DMS53 (cell line): ENCODE results near the gene EPG5.
A peak's percentile ranks its signal among the peaks of the same experiment; 100 is the strongest.
"Not testable (repeated sequence)": the region's sequence is repeated elsewhere in the genome, so short reads cannot be mapped to it uniquely, and the experiment has no call there.

ENCODE experiments used
- DNase-seq: peaks from one replicate; lab custom pipeline; 2025; lab: John Stamatoyannopoulos, UW

Gene EPG5

GRCh38 chr18:45838302-45839070 is 128.6 kb downstream of the EPG5 start:
- peak; percentile 84 for DNase-seq

DNA sequence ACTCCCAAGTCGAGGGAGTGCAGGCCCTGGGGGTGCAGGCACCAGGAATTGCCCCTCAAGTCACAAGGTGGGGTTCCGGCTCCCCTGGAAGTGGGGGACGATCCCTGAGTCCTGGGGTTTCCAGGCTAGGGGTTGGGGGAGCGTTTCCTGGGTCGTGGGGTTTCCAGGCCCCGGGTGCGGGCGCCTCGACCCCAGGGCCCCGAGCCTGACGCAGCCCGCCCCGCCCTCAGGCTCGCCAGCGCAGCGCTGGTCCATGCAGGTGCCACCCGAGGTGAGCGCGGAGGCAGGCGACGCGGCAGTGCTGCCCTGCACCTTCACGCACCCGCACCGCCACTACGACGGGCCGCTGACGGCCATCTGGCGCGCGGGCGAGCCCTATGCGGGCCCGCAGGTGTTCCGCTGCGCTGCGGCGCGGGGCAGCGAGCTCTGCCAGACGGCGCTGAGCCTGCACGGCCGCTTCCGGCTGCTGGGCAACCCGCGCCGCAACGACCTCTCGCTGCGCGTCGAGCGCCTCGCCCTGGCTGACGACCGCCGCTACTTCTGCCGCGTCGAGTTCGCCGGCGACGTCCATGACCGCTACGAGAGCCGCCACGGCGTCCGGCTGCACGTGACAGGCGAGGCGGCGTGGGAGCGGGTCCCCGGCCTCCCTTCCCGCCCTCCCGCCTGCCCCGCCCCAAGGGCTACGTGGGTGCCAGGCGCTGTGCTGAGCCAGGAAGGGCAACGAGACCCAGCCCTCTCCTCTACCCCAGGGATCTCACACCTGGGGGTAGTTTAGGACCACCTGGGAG is 129.7 kb downstream of the EPG5 start:
- DNase-seq = peak; percentile 97

DNA sequence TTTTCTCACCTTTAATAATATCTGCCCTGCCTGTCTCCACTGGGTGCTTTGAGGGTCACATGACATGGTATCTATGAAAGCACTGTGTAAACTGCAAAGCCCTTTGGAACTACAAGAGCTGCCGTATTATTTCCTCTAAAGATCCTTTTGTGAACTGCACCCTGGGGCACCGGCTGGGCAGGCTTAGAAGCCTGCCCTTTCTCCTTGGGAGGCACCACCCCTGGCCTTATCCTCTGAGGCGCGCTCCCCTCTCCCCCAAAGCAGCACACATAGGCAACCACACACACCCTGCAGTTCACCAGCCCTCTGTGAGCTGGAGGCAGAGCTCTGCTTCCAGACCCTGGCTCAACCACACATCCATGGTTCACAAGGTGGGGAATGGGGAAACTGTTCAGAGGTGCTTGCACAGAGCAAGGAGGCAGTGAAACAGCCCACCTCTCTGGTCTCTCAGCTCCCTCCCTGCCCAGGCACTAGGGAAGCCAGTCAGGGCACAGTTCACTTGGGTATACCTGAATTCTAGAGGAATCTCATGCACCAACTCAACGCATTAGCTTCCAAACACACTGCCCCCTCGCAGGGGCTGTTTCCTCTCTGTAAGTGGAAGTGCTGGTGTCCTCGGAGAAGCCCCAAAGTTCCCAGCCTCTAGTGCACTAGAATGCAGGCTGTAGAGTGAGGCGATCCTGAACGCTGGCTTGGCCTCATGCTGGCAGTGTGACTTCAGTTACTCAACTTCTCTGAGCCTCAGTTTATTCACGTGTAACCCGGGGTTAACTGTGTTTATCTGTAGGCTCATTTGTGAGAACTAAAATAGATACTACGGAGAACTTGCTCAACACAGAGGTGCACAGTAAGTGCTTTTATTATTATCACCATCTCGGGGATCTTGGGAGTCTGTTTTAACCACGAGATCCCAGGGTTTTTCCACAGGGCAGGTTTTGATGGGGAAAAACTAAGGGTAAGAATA is 130.6 kb downstream of the EPG5 start:
- peak; percentile 78 for DNase-seq

- DNase-seq = no peak
Observed at GRCh38 chr18:45835057-45835636, 132.0 kb downstream of the EPG5 start.

DNA sequence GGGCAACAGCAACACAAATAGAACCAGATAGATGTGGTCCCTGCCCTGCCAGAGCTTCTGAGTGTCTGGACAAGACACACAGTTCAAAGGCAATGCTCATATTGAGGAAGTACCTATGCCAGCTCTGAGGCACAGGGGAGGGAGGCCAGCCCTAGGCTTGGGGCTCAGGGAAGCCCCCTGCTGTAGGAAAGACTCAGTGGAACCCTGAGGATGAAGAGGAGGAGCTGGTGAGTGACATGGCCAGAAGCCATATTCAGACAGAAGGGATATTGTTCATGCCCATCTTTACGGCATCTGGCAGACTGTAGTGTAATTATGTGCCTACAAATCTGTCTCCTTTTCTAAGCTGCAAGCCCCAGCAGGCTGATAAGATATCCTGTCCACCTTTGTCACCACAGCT is 132.8 kb downstream of the EPG5 start:
- DNase-seq = no peak

GRCh38 chr18:45833846-45834245 is 133.3 kb downstream of the EPG5 start:
- DNase-seq = no peak

GRCh38 chr18:45830917-45831316 is 136.2 kb downstream of the EPG5 start:
- no peak for DNase-seq

DNA sequence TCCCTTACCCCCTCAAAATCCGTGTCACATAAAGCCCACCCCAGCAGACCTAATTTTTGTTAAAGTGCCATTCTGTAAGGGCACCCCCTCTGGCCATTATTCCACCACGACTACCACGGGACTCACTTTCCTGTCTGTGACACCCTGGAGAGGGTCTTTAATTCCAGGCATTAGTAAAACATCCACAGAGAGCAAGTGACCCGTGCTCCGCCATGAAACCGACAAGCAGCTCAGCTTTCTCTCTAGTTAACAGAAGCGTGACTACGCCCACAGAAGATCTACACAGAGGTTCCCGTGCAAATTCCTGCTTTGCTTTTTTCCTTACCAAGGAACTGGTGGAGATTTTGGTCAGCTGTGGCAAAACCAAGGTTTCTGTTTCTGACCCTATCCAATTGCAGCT is 137.3 kb downstream of the EPG5 start:
- DNase-seq = no peak

GRCh38 chr18:45828917-45829811 is 138.0 kb downstream of the EPG5 start:
- peak; percentile 57 for DNase-seq

- DNase-seq = not testable (repeated sequence)
Observed at GRCh38 chr18:45826716-45827115, 140.4 kb downstream of the EPG5 start.

- peak; percentile 48 for DNase-seq
Observed at GRCh38 chr18:45826084-45826483, 141.0 kb downstream of the EPG5 start.

GRCh38 chr18:45825258-45826044 is 141.7 kb downstream of the EPG5 start, which contains the start of gene SIGLEC15:
Gene SIGLEC15 (plus strand): TSS chr18:45825675. CDS start chr18:45825729, 54 bp downstream.
- DNase-seq = peak; percentile 48

DNA sequence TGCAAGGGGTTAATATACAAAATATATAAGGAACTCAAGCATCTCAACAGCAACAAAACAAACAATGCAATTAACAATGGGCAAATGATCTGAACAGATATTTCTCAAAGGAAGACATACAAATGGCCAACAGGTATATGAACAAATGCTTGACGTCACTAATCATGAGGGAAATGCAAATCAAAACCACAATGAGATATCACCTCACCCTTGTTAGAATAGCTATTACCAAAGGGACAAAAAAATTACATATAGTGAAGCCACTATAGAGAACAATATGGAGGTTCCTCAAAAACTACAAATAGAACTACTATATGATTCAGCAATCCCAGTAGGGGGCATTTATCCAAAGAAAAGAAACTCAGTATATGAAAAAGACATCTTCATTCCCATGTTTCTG is 145.4 kb downstream of the EPG5 start:
- DNase-seq = no peak

DNA sequence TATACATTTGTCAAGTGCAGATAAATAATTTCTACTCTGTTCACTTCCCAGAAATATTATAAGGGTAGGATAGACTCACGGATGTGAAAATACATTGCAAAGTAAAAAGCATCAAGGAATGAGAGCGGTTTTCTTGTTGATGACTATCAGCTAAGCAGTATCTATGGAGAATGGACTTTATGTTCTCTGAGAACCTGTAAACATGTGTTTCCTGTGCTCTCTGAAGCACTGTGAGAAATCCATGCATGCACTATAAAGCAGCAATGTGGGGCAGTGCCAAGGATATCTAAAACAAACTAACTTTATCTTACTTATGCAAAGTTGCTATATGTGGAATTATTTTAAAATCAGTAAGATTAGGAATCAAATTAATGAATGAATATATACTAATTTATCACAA is 146.1 kb downstream of the EPG5 start:
- no peak for DNase-seq

- DNase-seq = no peak
Observed at GRCh38 chr18:45820106-45820745, 146.9 kb downstream of the EPG5 start.

- DNase-seq = not testable (repeated sequence)
Observed at GRCh38 chr18:45818765-45819164, 148.4 kb downstream of the EPG5 start.

- no peak for DNase-seq
Observed at GRCh38 chr18:45817543-45817942, 149.6 kb downstream of the EPG5 start.

- DNase-seq = not testable (repeated sequence)
Observed at GRCh38 chr18:45814733-45815132, 152.4 kb downstream of the EPG5 start.

- peak; percentile 40 for DNase-seq
Observed at GRCh38 chr18:45807144-45807543, 160.0 kb downstream of the EPG5 start.
